Esophagus muscularis mucosa (tissue), 4 donors: ENCODE measurements around the gene BDKRB2.

Source experiments
- EP300 ChIP-seq: sonication (generic); formaldehyde crosslinking; IDR thresholded peaks from one replicate; pipeline ENCODE4 v1.6.1; 2017; ENCODE audit warnings: antibody characterized with exemption
- POLR2A ChIP-seq: fragments of 450-650 bp; IDR thresholded peaks from one replicate; pipeline ENCODE4 v1.6.1; 2017; ENCODE audit warnings: antibody characterized with exemption, moderate library complexity, mild to moderate bottlenecking, low read depth
- POLR2AphosphoS5 ChIP-seq, 2 donors: sonication (generic); formaldehyde crosslinking; IDR thresholded peaks; one replicate each; pipeline ENCODE4 v1.6.1; 2017; ENCODE audit warnings: antibody characterized with exemption in 2 of 2
- TF ChIP-seq, protein P1 (sequence below), 3 experiments: fragments of 200-600 bp in 2 of 3; fragments of 450-650 bp in 1 of 3; sonication (generic) in 2 of 3; IDR thresholded peaks; one replicate each; pipeline ENCODE4 v1.5.1; 2017 to 2019; ENCODE audit warnings: antibody characterized with exemption in 3 of 3, mild to moderate bottlenecking in 2 of 3, moderate library complexity in 1 of 3

DNA sequence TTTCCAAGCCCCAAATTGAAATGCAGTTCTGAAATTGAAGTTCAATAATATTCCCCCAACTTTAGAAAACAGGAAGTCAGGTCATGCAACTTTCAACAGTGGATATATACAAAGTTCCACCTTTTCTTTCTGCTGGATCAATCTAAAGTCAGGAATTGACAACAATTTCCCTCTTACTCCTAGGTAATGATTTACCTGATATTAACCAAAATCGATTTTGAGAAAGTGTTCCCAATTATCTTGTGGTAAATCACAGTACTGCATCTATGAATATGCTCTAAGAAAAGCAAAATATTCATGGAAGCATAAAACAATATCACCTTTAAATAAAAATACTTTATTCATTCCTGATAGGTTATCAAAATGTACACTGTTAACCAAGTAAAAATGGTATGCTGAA lies 79.8 kb downstream of the BDKRB2 start:
- no peak for TF ChIP-seq POLR2AphosphoS5 (IDR thresholded peaks at IDR 0.05)
- no peak for TF ChIP-seq EP300
- TF ChIP-seq, protein P1, sequence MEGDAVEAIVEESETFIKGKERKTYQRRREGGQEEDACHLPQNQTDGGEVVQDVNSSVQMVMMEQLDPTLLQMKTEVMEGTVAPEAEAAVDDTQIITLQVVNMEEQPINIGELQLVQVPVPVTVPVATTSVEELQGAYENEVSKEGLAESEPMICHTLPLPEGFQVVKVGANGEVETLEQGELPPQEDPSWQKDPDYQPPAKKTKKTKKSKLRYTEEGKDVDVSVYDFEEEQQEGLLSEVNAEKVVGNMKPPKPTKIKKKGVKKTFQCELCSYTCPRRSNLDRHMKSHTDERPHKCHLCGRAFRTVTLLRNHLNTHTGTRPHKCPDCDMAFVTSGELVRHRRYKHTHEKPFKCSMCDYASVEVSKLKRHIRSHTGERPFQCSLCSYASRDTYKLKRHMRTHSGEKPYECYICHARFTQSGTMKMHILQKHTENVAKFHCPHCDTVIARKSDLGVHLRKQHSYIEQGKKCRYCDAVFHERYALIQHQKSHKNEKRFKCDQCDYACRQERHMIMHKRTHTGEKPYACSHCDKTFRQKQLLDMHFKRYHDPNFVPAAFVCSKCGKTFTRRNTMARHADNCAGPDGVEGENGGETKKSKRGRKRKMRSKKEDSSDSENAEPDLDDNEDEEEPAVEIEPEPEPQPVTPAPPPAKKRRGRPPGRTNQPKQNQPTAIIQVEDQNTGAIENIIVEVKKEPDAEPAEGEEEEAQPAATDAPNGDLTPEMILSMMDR (IDR thresholded peaks at IDR 0.05): no peak
- TF ChIP-seq POLR2A: no peak
